Endothelial cell of umbilical vein (primary cell): ENCODE results near the gene SRD5A2.

Experiments used
- EZH2 ChIP-seq: IDR thresholded peaks from 2 replicates; pipeline ENCODE4 v1.6.1; 2012; ENCODE audit warnings: borderline replicate concordance, low read depth, mild to moderate bottlenecking, moderate library complexity, low read length, inconsistent platforms; ENCODE audit not compliant: severe bottlenecking
- FOS ChIP-seq: IDR thresholded peaks from 2 replicates; pipeline ENCODE4 v1.6.1; 2011; ENCODE audit warnings: mild to moderate bottlenecking, low read length, moderate library complexity, borderline replicate concordance; ENCODE audit not compliant: insufficient read depth
- JUN ChIP-seq: IDR thresholded peaks from 2 replicates; pipeline ENCODE4 v1.6.1; 2011; ENCODE audit warnings: borderline replicate concordance, low read depth; ENCODE audit not compliant: insufficient read length, insufficient read depth
- MYC ChIP-seq: IDR thresholded peaks from one replicate; pipeline ENCODE4 v1.6.1; 2011; ENCODE audit warnings: mild to moderate bottlenecking, low read depth, low read length
- POLR2A ChIP-seq: IDR thresholded peaks from 2 replicates; pipeline ENCODE4 v1.6.1; 2012; ENCODE audit warnings: low read depth, mild to moderate bottlenecking, control low read depth, low read length
- POLR2AphosphoS5 ChIP-seq: IDR thresholded peaks from 2 replicates; pipeline ENCODE4 v1.6.1; 2012; ENCODE audit warnings: low read depth, mild to moderate bottlenecking, control low read depth, low read length, moderate library complexity; ENCODE audit not compliant: insufficient read depth
- TF ChIP-seq, protein P1 (sequence below), 2 donors: IDR thresholded peaks; 1 replicate in 1 of 2; 2 replicates in 1 of 2; pipeline ENCODE4 v1.5.1; 2011; ENCODE audit warnings: low read length in 2 of 2, mild to moderate bottlenecking in 2 of 2, moderate library complexity in 2 of 2, control low read depth in 1 of 2, inconsistent platforms in 1 of 2, low read depth in 1 of 2; ENCODE audit not compliant: insufficient read depth in 1 of 2; ENCODE audit errors: extremely low read depth in 1 of 2

DNA sequence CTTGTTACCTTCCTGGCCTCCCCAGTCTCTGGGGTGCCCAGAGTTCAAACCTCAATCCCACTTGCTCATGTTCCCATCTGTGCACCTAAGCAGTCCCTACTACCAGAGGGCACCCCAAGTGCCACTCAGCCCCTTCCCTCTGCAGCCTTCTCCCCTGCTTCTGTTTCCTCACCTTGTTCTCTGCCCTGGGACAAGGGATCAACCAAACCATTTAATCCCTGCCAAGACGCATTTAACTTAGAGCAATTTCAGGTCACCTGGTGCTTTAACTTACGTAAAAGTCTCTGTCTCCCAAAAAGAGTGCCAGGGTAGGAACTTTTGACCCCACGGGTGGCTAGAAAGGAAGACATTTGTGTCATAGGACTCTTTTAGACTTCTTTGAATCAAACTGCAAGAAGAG, 67.2 kb downstream of the SRD5A2 start:
- TF ChIP-seq, protein P1, sequence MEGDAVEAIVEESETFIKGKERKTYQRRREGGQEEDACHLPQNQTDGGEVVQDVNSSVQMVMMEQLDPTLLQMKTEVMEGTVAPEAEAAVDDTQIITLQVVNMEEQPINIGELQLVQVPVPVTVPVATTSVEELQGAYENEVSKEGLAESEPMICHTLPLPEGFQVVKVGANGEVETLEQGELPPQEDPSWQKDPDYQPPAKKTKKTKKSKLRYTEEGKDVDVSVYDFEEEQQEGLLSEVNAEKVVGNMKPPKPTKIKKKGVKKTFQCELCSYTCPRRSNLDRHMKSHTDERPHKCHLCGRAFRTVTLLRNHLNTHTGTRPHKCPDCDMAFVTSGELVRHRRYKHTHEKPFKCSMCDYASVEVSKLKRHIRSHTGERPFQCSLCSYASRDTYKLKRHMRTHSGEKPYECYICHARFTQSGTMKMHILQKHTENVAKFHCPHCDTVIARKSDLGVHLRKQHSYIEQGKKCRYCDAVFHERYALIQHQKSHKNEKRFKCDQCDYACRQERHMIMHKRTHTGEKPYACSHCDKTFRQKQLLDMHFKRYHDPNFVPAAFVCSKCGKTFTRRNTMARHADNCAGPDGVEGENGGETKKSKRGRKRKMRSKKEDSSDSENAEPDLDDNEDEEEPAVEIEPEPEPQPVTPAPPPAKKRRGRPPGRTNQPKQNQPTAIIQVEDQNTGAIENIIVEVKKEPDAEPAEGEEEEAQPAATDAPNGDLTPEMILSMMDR (IDR thresholded peaks at IDR 0.05; ENCODE audit: extremely low read depth in 1 of 2, insufficient read depth in 1 of 2, low read depth in 1 of 2, low read length in 2 of 2), result no peak
- no peak for TF ChIP-seq POLR2AphosphoS5
- TF ChIP-seq JUN, result no peak
- no peak for TF ChIP-seq EZH2
- TF ChIP-seq POLR2A, result no peak
- no peak for TF ChIP-seq FOS
- TF ChIP-seq MYC, result no peak
